Panc1 (cell line): ENCODE results near the gene SF3A1. TPM values are rescaled to one million over a fixed set of nuclear protein-coding genes. Genes with fewer than 3 reads are reported as not detected.

ENCODE experiments used
- ATAC-seq: fragments of 200-7000 bp; cut with Tn5 transposase; 2 replicates; pipeline ENCODE4 v1.9.1; 2020; ENCODE audit warnings: mild to moderate bottlenecking, moderate library complexity
- BruUV-seq: library from RNA; stranded (reverse); fragments of 400-500 nt; replicated peaks from 2 replicates; lab custom pipeline; 2021; lab: Mats Ljungman, UMichigan
- CTCF ChIA-PET: fragments of 300-600 bp; sonication (Branson Sonifier 250); formaldehyde crosslinking; loops from one replicate; lab custom pipeline; 2022; ENCODE audit warnings: antibody characterized with exemption; lab: Charles Lee
- POLR2A ChIA-PET: fragments of 300-600 bp; sonication (Branson Sonifier 250); formaldehyde crosslinking; loops from one replicate; lab custom pipeline; 2022; ENCODE audit warnings: antibody characterized with exemption; lab: Charles Lee
- DNase-seq: peaks from one replicate; pipeline ENCODE4 v3.0.0-alpha.2; 2010; ENCODE audit warnings: low read depth, low spot score
- H3K27ac ChIP-seq: 2 replicates; pipeline ENCODE4 v1.5.1; 2011; ENCODE audit warnings: mild to moderate bottlenecking, low read length, inconsistent platforms
- H3K27me3 ChIP-seq: fragments of 200-500 bp; sonication (Bioruptor generic); 2 replicates; pipeline ENCODE4 v1.6.0; 2014; ENCODE audit warnings: low read length, inconsistent platforms; ENCODE audit not compliant: control insufficient read depth, insufficient read depth
- H3K36me3 ChIP-seq: fragments of 200-500 bp; sonication (Bioruptor generic); 2 replicates; pipeline ENCODE4 v1.5.1; 2014; ENCODE audit warnings: inconsistent platforms, mild to moderate bottlenecking, low read length, moderate library complexity; ENCODE audit not compliant: control insufficient read depth, insufficient read depth
- H3K4me1 ChIP-seq: 2 replicates; pipeline ENCODE4 v1.5.1; 2011; ENCODE audit warnings: inconsistent platforms, mild to moderate bottlenecking, low read length, moderate library complexity; ENCODE audit not compliant: control insufficient read depth, insufficient read depth
- H3K4me3 ChIP-seq, 2 experiments: 2 replicates each; pipeline ENCODE4 v1.5.1; 2011 to 2012; ENCODE audit warnings: low read depth in 2 of 2, low read length in 2 of 2, mild to moderate bottlenecking in 2 of 2, inconsistent platforms in 1 of 2, moderate library complexity in 1 of 2
- H3K9me3 ChIP-seq: fragments of 200-500 bp; sonication (Bioruptor generic); 2 replicates; pipeline ENCODE4 v1.5.1; 2014; ENCODE audit warnings: low read depth, mild to moderate bottlenecking, inconsistent platforms, low read length, moderate library complexity; ENCODE audit not compliant: control insufficient read depth, insufficient read depth
- CTCF ChIP-seq: fragments of 450-650 bp; IDR thresholded peaks from 2 replicates; pipeline ENCODE4 v1.5.1; 2017; ENCODE audit warnings: mild to moderate bottlenecking
- POLR2AphosphoS5 ChIP-seq: IDR thresholded peaks from 2 replicates; pipeline ENCODE4 v1.6.1; 2012; ENCODE audit warnings: mild to moderate bottlenecking, low read depth, low read length, moderate library complexity
- REST ChIP-seq, 2 experiments: IDR thresholded peaks; 2 replicates each; pipeline ENCODE4 v1.6.1; 2011 to 2012; ENCODE audit warnings: low read depth in 2 of 2, control low read depth in 1 of 2, low read length in 1 of 2, mild to moderate bottlenecking in 1 of 2, moderate library complexity in 1 of 2; ENCODE audit not compliant: insufficient read depth in 1 of 2
- SIN3A ChIP-seq: IDR thresholded peaks from 2 replicates; pipeline ENCODE4 v1.6.1; 2012; ENCODE audit warnings: low read depth, mild to moderate bottlenecking, low read length, moderate library complexity, borderline replicate concordance; ENCODE audit not compliant: insufficient read depth
- TCF7L2 ChIP-seq: IDR thresholded peaks from 2 replicates; pipeline ENCODE4 v1.6.1; 2011; ENCODE audit warnings: mild to moderate bottlenecking, low read depth, low read length, inconsistent platforms
- in situ Hi-C: cut with HindIII; loops from 2 replicates; pipeline ENCODE4 v1.10.0; 2016; ENCODE audit warnings: low sequenced_read_pairs, low pct_unique_long_range_greater_than_20kb
- intact Hi-C: fragments of 100-400 bp; cut with micrococcal nuclease; formaldehyde crosslinking; loops from one replicate; pipeline ENCODE4 v1.10.0; 2022; ENCODE audit not compliant: unreplicated experiment
- total RNA-seq: library from RNA; stranded (reverse); gene quantifications from one replicate; pipeline ENCODE4 v1.2.1, GENCODE V29; 2021; ENCODE audit not compliant: unreplicated experiment

The SF3A1 gene
- total RNA-seq, 1 experiment from 2014 or later: 176 TPM

- H3K27me3 ChIP-seq: no peaks in the 10 kb centered on the region
- no peaks in the 10 kb centered on the region for H3K36me3 ChIP-seq
- in situ Hi-C loops (no loop called here), intact Hi-C loops (no loop called here)
- POLR2A ChIA-PET: no interaction called here
- H3K27ac ChIP-seq: no peak overlapping the region; the same call in 1 of the 2 replicates
- DNase-seq (no peak), ATAC-seq (no peak)
- TF ChIP-seq TCF7L2 (no peak), SIN3A (no peak), POLR2AphosphoS5 (no peak), CTCF (no peak), REST (IDR thresholded peaks at IDR 0.05; ENCODE audit: insufficient read depth in 1 of 2, low read depth in 2 of 2, low read length in 1 of 2) (no peak)
- CTCF ChIA-PET: no interaction called here
- H3K9me3 ChIP-seq: no peaks in the 10 kb centered on the region
- H3K4me3 ChIP-seq: no peak overlapping the region
- no TSS peak for BruUV-seq
- H3K4me1 ChIP-seq: peaks cover 48% of the 10 kb centered on the region
These were observed 46.5 kb downstream of the SF3A1 start for GRCh38 chr22:30309951-30310741.

DNA sequence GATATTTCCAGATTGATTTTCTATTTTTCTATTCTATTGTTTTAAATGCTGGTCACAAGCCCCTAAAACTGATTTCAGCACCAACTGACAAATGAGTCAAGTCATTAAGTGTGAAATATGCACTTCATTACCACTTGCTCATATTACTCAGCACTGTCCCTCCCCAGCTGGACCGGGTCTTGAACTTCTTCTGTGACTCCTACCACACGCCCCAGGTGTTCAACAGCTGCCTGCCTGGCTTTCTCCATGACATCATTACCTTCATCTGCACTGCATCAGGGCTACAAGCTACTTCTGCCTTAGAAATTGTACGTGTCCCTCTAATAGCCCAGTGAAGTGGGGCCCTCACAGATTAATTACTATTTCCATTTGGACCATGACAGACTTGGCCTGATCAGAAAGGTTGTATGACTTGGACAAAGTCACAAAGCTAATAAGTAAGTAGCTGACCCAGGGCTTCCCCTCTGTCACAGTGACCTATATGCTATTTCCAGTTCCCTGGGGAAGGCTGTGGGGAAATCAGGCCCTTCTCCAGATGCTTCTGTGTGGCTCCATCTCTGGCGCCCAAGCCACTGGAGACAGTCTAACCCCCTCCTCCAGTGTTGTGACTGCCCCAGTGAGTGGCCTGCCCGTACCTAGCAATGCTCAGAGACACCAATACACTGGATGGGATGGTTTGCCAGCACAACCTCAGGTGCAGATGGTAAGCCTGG is 48.0 kb downstream of the SF3A1 start:
- POLR2A ChIA-PET: interaction anchor here (0.6 kb wide), 1 partner anchor 40 kb away, joined by 3 read pairs; no protein-coding TSS in a partner anchor
- no peak for ATAC-seq

More for the DNA sequence above, 48.0 kb downstream of the SF3A1 start:
- Histone ChIP-seq H3K36me3 (no peaks in the 10 kb centered on the region), H3K4me3 (no peak overlapping the region), H3K9me3 (no peaks in the 10 kb centered on the region), H3K27ac (no peak overlapping the region), H3K27me3 (no peaks in the 10 kb centered on the region), H3K4me1 (peaks cover 43% of the 10 kb centered on the region)
- no peak for TF ChIP-seq REST (IDR thresholded peaks at IDR 0.05; ENCODE audit: insufficient read depth in 1 of 2, low read depth in 2 of 2, low read length in 1 of 2)
- TF ChIP-seq SIN3A: no peak
- no peak for TF ChIP-seq POLR2AphosphoS5
- TF ChIP-seq TCF7L2: no peak
- TF ChIP-seq CTCF: no peak
- BruUV-seq: no TSS peak
- DNase-seq: no peak
- intact Hi-C loops: no loop called here
- in situ Hi-C loops: no loop called here
- CTCF ChIA-PET: interaction anchor here (0.6 kb wide), 1 partner anchor 825 kb away, joined by 3 read pairs; no protein-coding TSS in a partner anchor
